Stimulated activated effector memory CD8-positive, alpha-beta T cell treated with anti-CD3 and anti-CD28 coated beads, Interleukin-12 subunit alpha, Interleukin-12 subunit beta, amount 100 ng/mL, for 72 hours (primary cell): ENCODE results near the gene CSNK1E.

Experiments used
- ATAC-seq: fragments of 150-1000 bp; cut with Tn5 transposase; 2 replicates; pipeline ENCODE4 v1.10.0; 2021
- DNase-seq, 2 donors: peaks; one replicate each; pipeline ENCODE4 v3.0.0; 2021 to 2022; ENCODE audit warnings: low spot score in 2 of 2
- H3K27ac Mint-ChIP-seq: one replicate; pipeline ENCODE4 v1.8.0; 2022; ENCODE audit warnings: mild to moderate bottlenecking, mixed read lengths
- H3K36me3 Mint-ChIP-seq: one replicate; pipeline ENCODE4 v1.8.0; 2022; ENCODE audit warnings: mild to moderate bottlenecking, mixed read lengths
- H3K4me1 Mint-ChIP-seq: one replicate; pipeline ENCODE4 v1.8.0; 2022; ENCODE audit warnings: mixed read lengths
- H3K4me3 Mint-ChIP-seq: one replicate; pipeline ENCODE4 v1.8.0; 2022; ENCODE audit warnings: mild to moderate bottlenecking, mixed read lengths
- H3K9me3 Mint-ChIP-seq: one replicate; pipeline ENCODE4 v1.8.0; 2022; ENCODE audit warnings: mixed read lengths

CSNK1E gene

GRCh38 chr22:38284042-38284402, 33.2 kb downstream of the CSNK1E start:
- H3K4me3 Mint-ChIP-seq: no peak overlapping the region
- peaks cover 14% of the 10 kb centered on the region for H3K36me3 Mint-ChIP-seq
- H3K9me3 Mint-ChIP-seq: no peaks in the 10 kb centered on the region
- H3K27ac Mint-ChIP-seq: peak overlapping the region; percentile 46
- ATAC-seq (no peak), DNase-seq (no peak)
- no peaks in the 10 kb centered on the region for H3K4me1 Mint-ChIP-seq

GRCh38 chr22:38282397-38282796, 34.8 kb downstream of the CSNK1E start:
- Mint-ChIP-seq H3K9me3 (no peaks in the 10 kb centered on the region), H3K4me1 (no peaks in the 10 kb centered on the region)
- no peak for ATAC-seq

DNA sequence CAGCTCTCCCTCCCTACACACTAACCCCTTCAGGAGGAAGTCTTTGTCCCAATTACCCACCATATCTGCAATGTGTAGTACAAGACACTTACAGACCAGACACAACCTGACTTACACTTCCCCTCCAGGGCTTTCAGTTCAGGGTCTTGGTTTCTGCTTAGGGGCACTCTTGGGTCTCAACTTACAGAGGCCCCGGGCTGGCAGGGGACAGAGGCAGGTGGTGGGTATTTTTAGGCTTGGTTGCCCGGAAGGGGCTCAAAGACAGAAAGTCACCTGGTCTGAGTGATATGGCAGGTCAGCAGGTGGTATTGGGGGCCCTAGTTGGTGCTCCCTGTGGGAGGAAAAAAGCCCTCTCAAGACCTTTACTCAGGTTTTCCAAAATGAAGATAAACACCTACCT, 41.1 kb downstream of the CSNK1E start:
- no peak overlapping the region for H3K4me3 Mint-ChIP-seq
- no peak overlapping the region for H3K27ac Mint-ChIP-seq
- H3K36me3 Mint-ChIP-seq: peaks cover 13% of the 10 kb centered on the region
- DNase-seq: no peak
- H3K4me1 Mint-ChIP-seq: peaks cover 28% of the 10 kb centered on the region
- no peak for ATAC-seq
- H3K9me3 Mint-ChIP-seq: no peaks in the 10 kb centered on the region

More at GRCh38 chr22:38282397-38282796, 34.8 kb downstream of the CSNK1E start:
- Mint-ChIP-seq H3K27ac (peak overlapping the region; percentile 10), H3K36me3 (no peaks in the 10 kb centered on the region), H3K4me3 (no peak overlapping the region)
- DNase-seq: no peak

GRCh38 chr22:38273135-38273826, 44.0 kb downstream of the CSNK1E start:
- no peak for DNase-seq
- Mint-ChIP-seq H3K36me3 (peaks cover 13% of the 10 kb centered on the region), H3K9me3 (no peaks in the 10 kb centered on the region), H3K27ac (peak overlapping the region; percentile 99), H3K4me3 (peak overlapping the region; percentile 83), H3K4me1 (peaks cover 54% of the 10 kb centered on the region)
- ATAC-seq: no peak

GRCh38 chr22:38272373-38273134, 44.7 kb downstream of the CSNK1E start, which contains the start of gene TMEM184B:
Gene TMEM184B, minus strand, starts transcription at chr22:38273010. Its CDS starts 25,049 bp downstream, at chr22:38247961.
- peaks cover 13% of the 10 kb centered on the region for H3K36me3 Mint-ChIP-seq
- peaks cover 59% of the 10 kb centered on the region for H3K4me1 Mint-ChIP-seq
- peak; percentile 96 for ATAC-seq
- DNase-seq: peak; percentile 89 to 90
- peak within 1 kb of the TSS; percentile 83 for H3K4me3 Mint-ChIP-seq
- H3K27ac Mint-ChIP-seq: peak within 1 kb of the TSS; percentile 99
- no peaks in the 10 kb centered on the region for H3K9me3 Mint-ChIP-seq

GRCh38 chr22:38271927-38272372, 45.3 kb downstream of the CSNK1E start:
- ATAC-seq (no peak), DNase-seq (no peak)
- peaks cover 13% of the 10 kb centered on the region for H3K36me3 Mint-ChIP-seq
- peaks cover 65% of the 10 kb centered on the region for H3K4me1 Mint-ChIP-seq
- H3K27ac Mint-ChIP-seq: peak overlapping the region; percentile 88
- no peaks in the 10 kb centered on the region for H3K9me3 Mint-ChIP-seq
- H3K4me3 Mint-ChIP-seq: peak overlapping the region; percentile 83

GRCh38 chr22:38271101-38271500, 46.1 kb downstream of the CSNK1E start:
- Mint-ChIP-seq H3K4me1 (peaks cover 70% of the 10 kb centered on the region), H3K4me3 (peak overlapping the region; percentile 83), H3K27ac (peak overlapping the region; percentile 88), H3K9me3 (no peaks in the 10 kb centered on the region), H3K36me3 (peaks cover 13% of the 10 kb centered on the region)
- ATAC-seq: no peak
- DNase-seq: no peak

- Mint-ChIP-seq H3K4me3 (peak overlapping the region; percentile 83), H3K4me1 (peaks cover 73% of the 10 kb centered on the region), H3K9me3 (no peaks in the 10 kb centered on the region), H3K36me3 (peaks cover 13% of the 10 kb centered on the region), H3K27ac (peak overlapping the region; percentile 88)
- no peak for DNase-seq
- no peak for ATAC-seq
Observed at GRCh38 chr22:38270091-38270992, 46.9 kb downstream of the CSNK1E start.

- Mint-ChIP-seq H3K27ac (peak overlapping the region; percentile 88), H3K4me1 (peaks cover 75% of the 10 kb centered on the region)
- ATAC-seq: no peak
Observed at GRCh38 chr22:38269466-38269865, 47.8 kb downstream of the CSNK1E start.

DNA sequence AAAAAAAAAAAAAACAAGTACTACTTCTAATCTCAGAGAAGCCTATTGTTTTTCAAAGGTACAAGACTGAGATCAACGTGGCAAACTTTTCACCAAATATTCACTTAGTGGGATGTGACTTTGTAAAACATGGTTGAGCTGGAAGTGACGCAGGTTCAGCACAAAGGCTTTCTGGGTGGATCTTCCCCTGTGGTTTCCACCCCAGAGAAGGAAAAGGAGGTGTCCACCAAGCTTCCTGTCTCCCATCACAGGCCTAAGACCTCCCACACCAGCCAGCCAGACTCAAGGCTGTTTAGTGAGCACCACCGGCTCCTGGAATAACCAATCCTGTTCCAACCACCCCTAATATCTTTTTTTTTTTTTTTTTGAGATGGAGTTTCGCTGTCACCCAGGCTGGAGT, 50.1 kb downstream of the CSNK1E start:
- H3K4me3 Mint-ChIP-seq: peak overlapping the region; percentile 30
- no peaks in the 10 kb centered on the region for H3K36me3 Mint-ChIP-seq
- H3K9me3 Mint-ChIP-seq: no peaks in the 10 kb centered on the region
- ATAC-seq (peak; percentile 68), DNase-seq (peak in 1 of 2 donors; percentile 61)
- H3K27ac Mint-ChIP-seq: peak overlapping the region; percentile 20
- H3K4me1 Mint-ChIP-seq: peaks cover 80% of the 10 kb centered on the region

More at GRCh38 chr22:38269466-38269865, 47.8 kb downstream of the CSNK1E start:
- no peak overlapping the region for H3K4me3 Mint-ChIP-seq
- no peaks in the 10 kb centered on the region for H3K9me3 Mint-ChIP-seq
- no peak for DNase-seq
- peaks cover 13% of the 10 kb centered on the region for H3K36me3 Mint-ChIP-seq

DNA sequence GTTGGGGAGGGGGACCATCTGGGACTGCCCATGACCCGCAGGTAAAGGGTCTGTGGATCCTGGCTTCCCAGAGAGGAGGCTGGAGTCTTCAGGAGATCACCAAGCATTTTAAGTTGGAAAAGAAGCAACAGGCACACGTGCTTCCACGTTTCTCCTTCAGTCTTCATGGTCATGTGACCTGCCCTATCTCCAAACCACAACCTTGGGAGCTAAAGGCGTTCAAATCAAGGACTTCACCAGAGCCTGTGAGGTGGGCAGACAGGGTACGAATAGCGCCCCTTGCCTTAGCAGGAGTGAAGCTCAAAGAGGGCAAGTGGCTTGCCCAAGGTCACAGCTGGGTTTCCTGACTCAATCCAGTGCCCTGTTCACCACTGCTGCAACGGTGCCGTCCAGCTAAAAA, 51.1 kb downstream of the CSNK1E start:
- Mint-ChIP-seq H3K36me3 (no peaks in the 10 kb centered on the region), H3K4me3 (no peak overlapping the region), H3K9me3 (no peaks in the 10 kb centered on the region), H3K27ac (peak overlapping the region; percentile 20), H3K4me1 (peaks cover 80% of the 10 kb centered on the region)
- ATAC-seq: no peak
- no peak for DNase-seq

GRCh38 chr22:38264322-38264843, 52.9 kb downstream of the CSNK1E start:
- H3K27ac Mint-ChIP-seq: no peak overlapping the region

DNA sequence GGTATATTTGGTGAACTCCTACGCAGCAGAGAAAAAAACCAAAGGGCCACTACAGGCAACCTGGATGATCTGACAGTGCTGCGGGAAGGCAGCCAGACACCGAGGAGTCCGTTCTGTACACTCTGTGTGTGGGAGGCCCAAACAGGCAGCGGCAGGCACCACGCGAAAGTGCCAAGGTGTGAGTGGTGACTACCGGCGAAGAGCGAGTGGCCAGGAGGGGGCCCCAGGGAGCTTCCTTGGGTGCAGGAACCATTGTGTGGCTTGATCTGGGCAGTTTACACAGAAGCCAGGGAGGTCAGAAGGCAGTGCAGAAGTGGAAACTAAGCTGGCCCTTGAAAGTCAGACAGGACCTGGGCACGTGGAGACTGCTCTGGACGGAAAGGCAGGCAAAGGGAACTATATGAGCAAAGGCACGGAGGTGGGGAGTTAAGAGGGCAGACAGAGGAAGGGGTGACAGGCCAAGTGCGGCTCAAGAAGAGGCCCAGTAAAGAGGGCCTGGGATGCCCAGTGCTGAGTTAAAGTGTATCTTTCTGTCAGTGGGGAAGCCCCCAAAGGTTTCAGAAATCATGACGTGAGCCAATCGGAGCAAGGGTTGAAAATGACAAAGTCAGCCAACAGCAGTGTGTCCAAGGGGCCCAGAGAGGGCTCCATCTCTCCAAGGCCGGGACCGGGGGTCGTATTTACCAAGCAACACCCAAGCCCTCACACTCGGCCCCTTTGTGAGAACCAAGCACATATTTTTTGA, 55.0 kb downstream of the CSNK1E start:
- H3K4me3 Mint-ChIP-seq: peak overlapping the region; percentile 47
- peak; percentile 35 to 83 for DNase-seq
- H3K36me3 Mint-ChIP-seq: peaks cover 6% of the 10 kb centered on the region
- peak overlapping the region; percentile 89 for H3K27ac Mint-ChIP-seq
- H3K4me1 Mint-ChIP-seq: peaks cover 64% of the 10 kb centered on the region
- H3K9me3 Mint-ChIP-seq: no peaks in the 10 kb centered on the region
- peak; percentile 82 for ATAC-seq

More at GRCh38 chr22:38264322-38264843, 52.9 kb downstream of the CSNK1E start:
- Mint-ChIP-seq H3K4me1 (peaks cover 76% of the 10 kb centered on the region), H3K9me3 (no peaks in the 10 kb centered on the region), H3K36me3 (peaks cover 6% of the 10 kb centered on the region), H3K4me3 (no peak overlapping the region)
- DNase-seq (no peak), ATAC-seq (no peak)
